Putamen (tissue), 1 donor: ENCODE measurements around the gene VIPR2.

Experiments
- DNase-seq: peaks from one replicate; pipeline ENCODE4 v3.0.0-alpha.2; 2016; ENCODE audit warnings: low spot score

Gene VIPR2

GRCh38 chr7:159040912-159041711, 103.6 kb downstream of the VIPR2 start:
- DNase-seq: no peak

- no peak for DNase-seq
Measured at GRCh38 chr7:159040146-159040545, 104.5 kb downstream of the VIPR2 start.

DNA sequence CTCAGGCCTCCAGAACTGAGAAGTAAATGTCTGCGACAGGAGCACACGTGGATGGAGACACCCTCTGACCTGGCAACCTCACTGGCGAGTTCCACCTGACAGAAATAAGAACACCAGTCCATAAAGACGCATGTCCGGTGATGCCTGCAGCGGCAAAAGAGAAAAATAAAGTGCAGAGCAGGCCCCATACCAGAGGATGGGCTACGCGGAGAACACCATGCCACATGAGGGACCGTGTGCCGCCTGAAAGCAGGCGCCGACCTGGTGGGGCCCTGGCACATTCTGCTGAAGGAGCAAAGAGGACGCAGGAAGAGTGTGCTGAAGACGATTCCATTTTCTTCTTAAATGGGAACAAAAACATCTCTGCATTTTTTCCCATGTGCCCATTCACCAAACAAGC, 105.0 kb downstream of the VIPR2 start:
- DNase-seq: no peak

- DNase-seq: no peak
Measured at GRCh38 chr7:159038066-159038465, 106.6 kb downstream of the VIPR2 start.

- no peak for DNase-seq
Measured at GRCh38 chr7:159036916-159037605, 107.6 kb downstream of the VIPR2 start.

GRCh38 chr7:159035571-159036073, 109.0 kb downstream of the VIPR2 start:
- no peak for DNase-seq

- DNase-seq: no peak
Measured at GRCh38 chr7:159034988-159035387, 109.7 kb downstream of the VIPR2 start.

DNA sequence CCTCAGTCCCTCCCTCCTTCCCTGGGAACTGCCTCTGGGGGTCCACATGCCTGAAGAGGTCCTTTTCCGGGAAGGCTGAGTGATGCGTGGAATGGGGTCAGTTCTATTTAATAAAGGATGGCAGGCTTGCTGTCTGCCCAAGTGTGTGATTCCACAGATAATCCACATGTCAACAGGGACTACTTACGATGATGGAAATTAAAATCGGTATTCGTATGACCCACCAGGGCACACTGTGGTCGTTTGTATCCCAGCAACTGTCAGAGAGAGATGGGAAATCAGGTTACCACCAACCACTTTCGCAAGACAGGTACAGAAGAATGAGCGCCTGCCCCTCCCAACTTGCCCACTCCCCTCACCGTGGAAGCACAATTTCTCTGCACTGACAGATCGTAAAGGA, 110.3 kb downstream of the VIPR2 start:
- DNase-seq: no peak

- DNase-seq: no peak
Measured at GRCh38 chr7:159033956-159034355, 110.7 kb downstream of the VIPR2 start.

GRCh38 chr7:159033473-159033825, 111.2 kb downstream of the VIPR2 start:
- peak; percentile 39 for DNase-seq

- DNase-seq: no peak
Measured at GRCh38 chr7:159032753-159033472, 111.8 kb downstream of the VIPR2 start.

GRCh38 chr7:159032322-159032721, 112.3 kb downstream of the VIPR2 start:
- no peak for DNase-seq

DNA sequence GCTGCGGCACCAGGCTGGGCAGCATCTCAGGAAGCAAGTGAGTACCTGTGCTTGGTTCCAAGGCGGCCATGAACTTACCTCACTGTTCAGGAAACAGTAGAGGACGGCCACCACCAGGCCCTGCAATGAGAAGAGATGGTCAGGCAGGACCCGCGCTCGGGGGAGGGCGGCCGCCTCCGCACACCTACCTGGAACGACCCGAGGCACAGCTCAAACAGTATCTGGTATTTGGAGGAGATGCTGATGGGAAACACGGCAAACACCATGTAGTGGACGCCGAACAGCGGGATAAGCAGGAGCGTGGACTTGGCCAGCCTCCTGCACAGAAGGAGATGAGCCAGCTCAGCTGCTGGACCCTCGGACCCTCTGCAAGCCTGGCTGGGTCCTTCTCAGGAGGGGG, 112.9 kb downstream of the VIPR2 start:
- no peak for DNase-seq

DNA sequence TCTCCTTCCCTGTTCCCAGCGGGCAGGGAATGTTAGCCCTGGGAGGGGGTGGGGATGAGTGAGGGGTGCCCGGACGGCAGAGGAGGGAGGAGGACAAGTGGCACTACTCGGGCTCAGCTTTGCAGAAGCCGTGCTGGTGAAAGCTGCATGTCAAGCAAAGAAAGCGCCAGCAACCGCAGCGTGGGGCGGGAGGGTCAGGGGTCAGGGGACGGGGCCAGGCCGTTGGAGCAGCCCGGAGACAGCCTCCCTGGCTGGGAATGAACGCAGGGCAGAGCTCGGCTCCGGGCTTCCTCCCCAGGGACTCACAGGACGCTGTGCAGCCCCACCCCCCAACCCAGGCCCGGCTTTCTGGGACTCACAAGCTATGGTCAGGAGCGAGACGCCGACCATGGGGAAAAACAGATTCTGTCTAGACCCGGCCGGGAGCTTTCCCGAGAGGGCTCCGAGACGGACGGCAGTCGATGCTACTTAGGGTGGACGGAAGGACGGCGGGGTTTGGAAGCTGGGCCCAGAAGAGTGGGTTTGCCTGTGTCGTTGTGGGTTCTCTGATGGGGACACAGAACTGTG, 113.4 kb downstream of the VIPR2 start:
- no peak for DNase-seq

- no peak for DNase-seq
Measured at GRCh38 chr7:159030490-159031134, 114.1 kb downstream of the VIPR2 start.

GRCh38 chr7:159028508-159029401, 115.9 kb downstream of the VIPR2 start:
- no peak for DNase-seq

- no peak for DNase-seq
Measured at GRCh38 chr7:159027789-159028507, 116.7 kb downstream of the VIPR2 start.

DNA sequence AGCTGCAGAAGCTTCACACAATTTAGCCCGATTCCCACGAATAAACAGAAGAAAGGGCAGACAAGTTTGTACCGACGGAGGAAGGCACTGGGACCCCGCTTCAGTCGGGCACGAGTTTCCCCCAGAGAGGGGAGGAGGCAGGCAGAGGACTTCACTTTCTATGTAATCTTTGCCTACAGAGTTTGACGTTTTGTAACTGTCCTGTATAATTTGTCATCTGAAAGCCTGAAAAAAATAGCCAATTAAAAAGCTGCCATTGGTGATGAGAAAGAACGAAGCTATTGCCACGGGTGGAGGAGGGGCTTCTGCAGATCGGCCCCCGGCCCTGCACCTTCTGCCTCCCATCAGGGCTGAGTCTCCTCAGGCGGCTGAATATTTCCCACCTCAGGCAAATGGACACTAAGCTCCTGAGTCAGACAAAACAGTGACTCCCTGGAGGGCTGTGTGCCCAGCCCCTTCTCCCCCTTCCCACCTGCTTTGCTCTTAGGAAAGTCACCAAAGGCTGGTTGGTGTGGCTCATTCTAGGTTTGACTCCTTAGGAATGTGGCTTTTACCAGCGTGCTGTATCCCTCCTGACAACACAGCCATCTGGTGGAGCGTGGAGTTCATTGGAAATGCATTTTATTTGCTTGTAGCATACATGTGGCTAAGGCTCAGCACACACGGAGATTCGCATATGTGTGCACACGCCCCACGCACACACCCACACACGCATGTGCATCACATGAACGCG, 117.4 kb downstream of the VIPR2 start:
- no peak for DNase-seq

GRCh38 chr7:159026271-159027055, 118.2 kb downstream of the VIPR2 start:
- no peak for DNase-seq
